LNCaP clone FGC (cell line): Measurements from ENCODE around the gene EFHC2.
"Not testable (repeated sequence)": the region's sequence is repeated elsewhere in the genome, so short reads cannot be mapped to it uniquely, and the experiment has no call there.

ENCODE experiments used
- DNase-seq: peaks from one replicate; pipeline ENCODE4 v3.0.0-alpha.2; 2011; ENCODE audit warnings: low read depth
- H3K4me3 ChIP-seq: 2 replicates; pipeline ENCODE4 v1.5.1; 2011; ENCODE audit warnings: mild to moderate bottlenecking, low read depth, low read length, control low read depth
- TF ChIP-seq, protein P1 (sequence below): IDR thresholded peaks from 2 replicates; pipeline ENCODE4 v1.5.1; 2012; ENCODE audit warnings: mild to moderate bottlenecking; ENCODE audit not compliant: control insufficient read depth, insufficient read depth; ENCODE audit errors: extremely low read depth

EFHC2 gene

DNA sequence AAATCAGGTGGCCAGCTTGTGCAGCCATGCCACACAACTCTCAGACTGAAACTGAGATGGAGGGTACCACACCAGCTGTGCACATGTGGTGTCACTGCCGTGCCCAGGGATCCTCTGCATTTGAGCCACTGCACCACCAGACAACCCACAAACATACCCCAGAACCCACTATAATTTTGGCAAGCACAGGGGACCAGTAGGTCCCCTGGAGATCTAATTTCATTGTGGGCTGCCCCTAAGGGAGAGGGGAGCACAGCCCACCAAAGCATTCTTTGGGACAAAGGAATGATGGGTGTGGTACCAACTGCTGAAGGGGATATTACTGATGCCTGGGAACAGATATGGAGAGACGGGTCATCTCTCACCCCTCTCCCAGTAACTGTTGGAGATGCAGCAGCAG lies 140.9 kb downstream of the EFHC2 start:
- TF ChIP-seq, protein P1, sequence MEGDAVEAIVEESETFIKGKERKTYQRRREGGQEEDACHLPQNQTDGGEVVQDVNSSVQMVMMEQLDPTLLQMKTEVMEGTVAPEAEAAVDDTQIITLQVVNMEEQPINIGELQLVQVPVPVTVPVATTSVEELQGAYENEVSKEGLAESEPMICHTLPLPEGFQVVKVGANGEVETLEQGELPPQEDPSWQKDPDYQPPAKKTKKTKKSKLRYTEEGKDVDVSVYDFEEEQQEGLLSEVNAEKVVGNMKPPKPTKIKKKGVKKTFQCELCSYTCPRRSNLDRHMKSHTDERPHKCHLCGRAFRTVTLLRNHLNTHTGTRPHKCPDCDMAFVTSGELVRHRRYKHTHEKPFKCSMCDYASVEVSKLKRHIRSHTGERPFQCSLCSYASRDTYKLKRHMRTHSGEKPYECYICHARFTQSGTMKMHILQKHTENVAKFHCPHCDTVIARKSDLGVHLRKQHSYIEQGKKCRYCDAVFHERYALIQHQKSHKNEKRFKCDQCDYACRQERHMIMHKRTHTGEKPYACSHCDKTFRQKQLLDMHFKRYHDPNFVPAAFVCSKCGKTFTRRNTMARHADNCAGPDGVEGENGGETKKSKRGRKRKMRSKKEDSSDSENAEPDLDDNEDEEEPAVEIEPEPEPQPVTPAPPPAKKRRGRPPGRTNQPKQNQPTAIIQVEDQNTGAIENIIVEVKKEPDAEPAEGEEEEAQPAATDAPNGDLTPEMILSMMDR, result no peak
- DNase-seq, result no peak
- no peak overlapping the region for H3K4me3 ChIP-seq

DNA sequence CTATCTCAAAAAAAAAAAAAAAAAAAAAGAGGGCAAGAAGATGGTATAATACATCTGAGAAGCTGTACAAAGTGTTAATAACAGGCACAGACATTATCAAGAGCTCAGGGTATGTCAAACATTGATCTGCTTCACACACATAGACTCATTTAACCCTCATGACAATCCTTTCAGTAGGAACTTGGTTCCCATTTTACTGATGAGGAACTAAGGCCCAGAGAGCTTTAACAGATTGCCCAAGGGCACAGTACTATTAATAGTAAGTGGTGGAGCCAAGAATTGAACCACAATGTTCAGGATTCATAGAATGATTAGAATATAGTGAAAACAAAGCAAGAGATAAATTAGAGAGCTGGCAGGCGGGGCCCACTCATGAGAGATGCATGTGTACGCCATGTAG lies 154.4 kb downstream of the EFHC2 start:
- H3K4me3 ChIP-seq, result no peak overlapping the region
- no peak for DNase-seq
- TF ChIP-seq, protein P1, result no peak

DNA sequence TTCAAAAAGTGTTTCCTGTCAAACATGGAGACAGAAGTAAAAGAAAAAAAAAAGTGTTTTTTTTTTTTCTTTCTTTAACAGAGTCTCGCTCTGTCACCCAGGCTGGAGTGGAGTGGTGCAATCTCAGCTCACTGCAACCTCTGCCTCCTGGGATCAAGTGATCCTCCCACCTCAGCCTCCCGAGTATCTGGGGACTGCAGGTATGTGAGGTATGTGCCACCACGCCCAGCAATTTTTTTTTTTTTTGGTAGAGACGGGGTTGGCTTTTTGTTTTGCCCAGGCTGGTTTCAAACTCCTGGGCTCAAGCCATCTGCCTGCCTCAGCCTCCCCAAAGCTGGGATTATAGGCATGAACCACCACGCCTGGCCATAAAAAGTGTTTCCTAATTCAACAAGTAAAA lies 155.6 kb downstream of the EFHC2 start:
- not testable (repeated sequence) for DNase-seq, H3K4me3 ChIP-seq

DNA sequence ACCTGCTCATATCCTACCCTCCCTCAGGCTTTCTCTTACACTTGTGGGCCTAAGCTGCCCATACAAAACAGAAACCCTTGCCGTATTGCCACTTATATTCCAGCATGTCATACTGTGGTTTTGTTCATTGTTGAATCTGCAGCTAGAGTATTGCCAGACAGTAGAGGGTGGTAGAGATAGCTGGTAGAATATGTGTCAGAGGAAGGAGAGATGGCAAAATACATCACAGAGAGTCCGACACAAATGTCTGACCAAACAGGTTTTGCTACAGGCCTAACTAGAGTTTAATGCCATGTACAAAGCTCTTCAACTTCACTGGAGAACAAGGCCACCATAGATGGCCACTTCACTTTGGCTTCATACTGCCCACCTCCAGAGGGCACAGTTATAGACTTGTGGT lies 160.1 kb downstream of the EFHC2 start:
- TF ChIP-seq, protein P1, result 0 out of 2 replicates have a peak, but pooled peaks have one; percentile 15
- peak; percentile 27 for DNase-seq
- no peak overlapping the region for H3K4me3 ChIP-seq

DNA sequence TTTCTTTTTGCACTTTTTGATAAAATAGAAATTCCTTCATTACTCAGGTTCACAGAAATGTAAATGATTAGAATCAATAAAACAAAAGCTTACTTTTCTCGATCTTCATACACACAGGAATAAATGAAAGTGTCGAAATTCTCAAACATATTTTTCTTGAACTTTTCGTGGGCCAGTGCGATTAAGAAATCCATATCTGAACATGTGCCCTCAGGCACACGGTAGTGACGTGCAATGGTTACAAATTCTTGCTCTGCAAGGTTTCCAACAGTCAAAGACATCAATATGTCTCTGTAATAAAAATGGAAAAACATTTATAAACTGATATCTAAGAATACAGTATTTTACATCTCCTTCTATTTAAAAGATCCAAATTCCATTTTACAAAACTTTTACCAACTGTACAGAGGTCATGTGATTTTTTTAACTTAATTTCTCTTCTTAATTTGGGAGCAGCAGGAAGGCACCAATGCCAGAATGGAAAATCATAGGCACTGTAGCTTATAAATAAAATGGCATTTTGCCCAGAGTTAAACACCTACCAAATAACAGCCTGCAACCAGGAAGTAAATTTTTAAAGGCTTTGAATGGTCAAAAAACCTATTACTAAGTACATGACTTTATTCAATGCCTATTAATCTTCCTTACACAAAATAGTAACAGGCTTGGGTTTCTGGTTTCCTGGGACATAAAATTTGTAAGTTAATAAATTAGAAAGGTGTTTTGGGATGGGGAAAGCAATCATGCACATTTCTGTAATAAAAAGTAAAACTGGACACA lies 165.0 kb downstream of the EFHC2 start:
- DNase-seq, result peak; percentile 19
- H3K4me3 ChIP-seq, result no peak overlapping the region
- TF ChIP-seq, protein P1, result no peak

DNA sequence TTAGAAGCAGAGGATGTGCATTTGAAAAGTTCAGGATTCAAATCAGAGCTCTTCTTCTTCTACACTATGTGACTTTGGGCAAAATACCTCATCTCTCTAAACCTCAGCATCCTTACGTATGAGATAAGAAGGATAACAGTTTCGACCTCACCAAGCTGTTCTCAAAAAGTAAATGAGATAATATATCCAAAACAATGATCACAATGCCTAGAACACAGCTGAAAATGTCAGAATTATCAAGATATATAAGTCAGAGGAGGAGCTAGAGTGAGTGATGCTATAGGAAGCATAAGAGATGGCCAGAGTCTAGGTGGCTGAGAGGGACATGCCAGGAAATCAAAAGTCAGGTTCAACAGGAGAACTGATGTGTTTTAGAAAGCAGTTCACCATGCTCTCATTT lies 168.0 kb downstream of the EFHC2 start:
- H3K4me3 ChIP-seq, result no peak overlapping the region
- no peak for DNase-seq
- TF ChIP-seq, protein P1, result no peak

DNA sequence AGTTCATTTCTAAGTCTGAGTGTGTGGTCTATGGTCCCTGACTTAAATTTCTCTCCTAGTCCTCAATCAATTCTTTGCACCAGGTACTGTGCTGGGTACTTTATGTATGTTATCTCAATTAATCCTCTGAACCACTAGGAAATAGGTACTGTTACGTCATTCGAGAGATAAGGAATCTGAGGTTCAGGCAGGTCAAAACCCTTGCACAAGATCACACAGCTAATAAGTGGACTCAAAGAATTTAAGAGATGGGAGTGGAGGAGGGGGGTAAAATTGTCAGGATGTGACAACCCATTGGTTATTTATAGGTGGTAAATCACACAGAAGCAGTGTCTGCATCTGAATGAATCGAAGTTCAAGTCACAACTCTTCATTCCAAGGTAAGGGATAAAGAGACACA lies 169.4 kb downstream of the EFHC2 start:
- TF ChIP-seq, protein P1, result no peak
- DNase-seq, result no peak
- no peak overlapping the region for H3K4me3 ChIP-seq

DNA sequence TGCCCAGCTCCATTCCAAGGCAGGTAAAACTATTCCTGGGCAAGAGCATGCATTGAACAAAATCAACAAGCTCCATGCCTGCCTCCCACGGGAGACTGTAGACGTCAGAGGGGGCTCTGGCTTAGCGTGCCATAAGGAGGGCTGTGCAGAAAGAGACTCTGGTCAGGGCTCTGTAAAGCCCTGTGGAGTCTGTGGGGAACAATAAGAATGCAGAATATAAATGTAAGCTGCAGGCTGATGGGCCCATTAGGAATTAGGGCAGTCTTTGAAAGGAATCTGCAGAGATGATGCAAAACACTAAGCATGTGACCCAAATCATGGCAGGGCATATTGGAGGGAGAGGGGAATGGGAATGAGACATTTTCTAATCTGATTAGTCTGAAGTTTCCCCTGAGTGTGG lies 170.3 kb downstream of the EFHC2 start:
- TF ChIP-seq, protein P1, result no peak
- no peak for DNase-seq
- no peak overlapping the region for H3K4me3 ChIP-seq
